Glutamatergic neuron (in vitro differentiated cells): ENCODE data around the gene COL15A1. TPM values are rescaled to one million over a fixed set of nuclear protein-coding genes. Genes with fewer than 3 reads are reported as not detected.

Source experiments
- DNase-seq: peaks from one replicate; pipeline ENCODE4 v3.0.0; 2022
- H3K27ac Mint-ChIP-seq: one replicate; pipeline ENCODE4 v1.8.0; 2020; ENCODE audit warnings: mild to moderate bottlenecking, mixed read lengths, inconsistent platforms; ENCODE audit not compliant: unreplicated experiment
- H3K27me3 Mint-ChIP-seq: one replicate; pipeline ENCODE4 v1.8.0; 2020; ENCODE audit warnings: mild to moderate bottlenecking, moderate library complexity, mixed read lengths, inconsistent platforms; ENCODE audit not compliant: unreplicated experiment
- H3K36me3 Mint-ChIP-seq: one replicate; pipeline ENCODE4 v1.8.0; 2020; ENCODE audit warnings: mild to moderate bottlenecking, mixed read lengths, inconsistent platforms; ENCODE audit not compliant: unreplicated experiment
- H3K4me1 Mint-ChIP-seq: one replicate; pipeline ENCODE4 v1.8.0; 2020; ENCODE audit warnings: mild to moderate bottlenecking, low read depth, mixed read lengths, inconsistent platforms; ENCODE audit not compliant: unreplicated experiment
- H3K4me3 Mint-ChIP-seq: one replicate; pipeline ENCODE4 v1.8.0; 2020; ENCODE audit warnings: mild to moderate bottlenecking, mixed read lengths, inconsistent platforms; ENCODE audit not compliant: unreplicated experiment
- H3K9me3 Mint-ChIP-seq: one replicate; pipeline ENCODE4 v1.8.0; 2020; ENCODE audit warnings: mild to moderate bottlenecking, moderate library complexity, mixed read lengths, inconsistent platforms; ENCODE audit not compliant: unreplicated experiment
- CTCF ChIP-seq: fragments of 200-600 bp; sonication (generic); IDR thresholded peaks from one replicate; pipeline ENCODE4 v1.5.0; 2021; ENCODE audit not compliant: partially characterized antibody, unreplicated experiment
- total RNA-seq: library from RNA; stranded (reverse); fragmentation: NEBNext Ultra II Directional; extraction: Animal tissue kit (Norgen Biotek cat#: 25700); gene quantifications from one replicate; pipeline ENCODE4 v1.2.1, GENCODE V29; 2021; ENCODE audit not compliant: unreplicated experiment

Gene COL15A1
- total RNA-seq, 1 donor from 2014 or later = not detected

- Mint-ChIP-seq H3K4me3 (no peak overlapping the region), H3K27ac (no peak overlapping the region), H3K36me3 (peaks cover 9% of the 10 kb centered on the region), H3K9me3 (peaks cover 6% of the 10 kb centered on the region), H3K4me1 (peaks cover under 1% of the 10 kb centered on the region), H3K27me3 (no peaks in the 10 kb centered on the region)
- TF ChIP-seq CTCF = no peak
- no peak for DNase-seq
These were observed 95.9 kb downstream of the COL15A1 start for GRCh38 chr9:99039505-99040182.

- no peaks in the 10 kb centered on the region for H3K27me3 Mint-ChIP-seq
- H3K9me3 Mint-ChIP-seq = peaks cover 7% of the 10 kb centered on the region
- H3K27ac Mint-ChIP-seq = no peak overlapping the region
- H3K4me3 Mint-ChIP-seq = no peak overlapping the region
- H3K36me3 Mint-ChIP-seq = peaks cover 12% of the 10 kb centered on the region
- no peak for DNase-seq
- no peaks in the 10 kb centered on the region for H3K4me1 Mint-ChIP-seq
- no peak for TF ChIP-seq CTCF
These were observed 96.7 kb downstream of the COL15A1 start for GRCh38 chr9:99040251-99040900.

- DNase-seq = no peak
- H3K27ac Mint-ChIP-seq = no peak overlapping the region
These were observed 97.3 kb downstream of the COL15A1 start for GRCh38 chr9:99040911-99041582.

GRCh38 chr9:99041618-99042017 is 97.9 kb downstream of the COL15A1 start:
- Mint-ChIP-seq H3K27ac (no peak overlapping the region), H3K4me1 (no peaks in the 10 kb centered on the region), H3K27me3 (no peaks in the 10 kb centered on the region), H3K4me3 (no peak overlapping the region), H3K36me3 (peaks cover 12% of the 10 kb centered on the region), H3K9me3 (peaks cover 10% of the 10 kb centered on the region)
- TF ChIP-seq CTCF = no peak
- no peak for DNase-seq

More at GRCh38 chr9:99040911-99041582, 97.3 kb downstream of the COL15A1 start:
- H3K36me3 Mint-ChIP-seq = peaks cover 12% of the 10 kb centered on the region
- no peaks in the 10 kb centered on the region for H3K4me1 Mint-ChIP-seq
- no peaks in the 10 kb centered on the region for H3K27me3 Mint-ChIP-seq
- no peak for TF ChIP-seq CTCF
- no peak overlapping the region for H3K4me3 Mint-ChIP-seq
- peaks cover 7% of the 10 kb centered on the region for H3K9me3 Mint-ChIP-seq

- Mint-ChIP-seq H3K36me3 (peaks cover 12% of the 10 kb centered on the region), H3K4me3 (no peak overlapping the region), H3K27ac (no peak overlapping the region), H3K9me3 (peaks cover 13% of the 10 kb centered on the region), H3K27me3 (no peaks in the 10 kb centered on the region), H3K4me1 (no peaks in the 10 kb centered on the region)
- no peak for DNase-seq
- TF ChIP-seq CTCF = no peak
These were observed 98.9 kb downstream of the COL15A1 start for GRCh38 chr9:99042620-99043019.
